GM19463 (cell line): ENCODE measurements around the gene THOC6.

Source experiments
- ATAC-seq: cut with Tn5 transposase; IDR thresholded peaks from one replicate; pipeline ENCODE4 v1.9.1; 2021; ENCODE audit warnings: mild to moderate bottlenecking, moderate library complexity; ENCODE audit not compliant: unreplicated experiment

Gene THOC6

GRCh38 chr16:3014971-3015370 is 8.9 kb upstream of the THOC6 start:
- ATAC-seq = no peak

- no peak for ATAC-seq
Observed at GRCh38 chr16:3015865-3016521, 7.8 kb upstream of the THOC6 start.

GRCh38 chr16:3017344-3017743 is 6.5 kb upstream of the THOC6 start:
- ATAC-seq = no peak

GRCh38 chr16:3017794-3018506 is 5.9 kb upstream of the THOC6 start, which contains the start of gene CLDN6:
CLDN6 (minus strand) TSS chr16:3018183; CDS start chr16:3016021, 2,162 bp downstream.
- no peak for ATAC-seq

- ATAC-seq = no peak
Observed at GRCh38 chr16:3019594-3020246, 4.1 kb upstream of the THOC6 start.

- no peak for ATAC-seq
Observed at GRCh38 chr16:3020247-3020603, 3.6 kb upstream of the THOC6 start, which contains the start of gene TNFRSF12A. TNFRSF12A (plus strand) TSS chr16:3020368; CDS start chr16:3020398, 30 bp downstream.

GRCh38 chr16:3020604-3021448 is 3.0 kb upstream of the THOC6 start:
- no peak for ATAC-seq

DNA sequence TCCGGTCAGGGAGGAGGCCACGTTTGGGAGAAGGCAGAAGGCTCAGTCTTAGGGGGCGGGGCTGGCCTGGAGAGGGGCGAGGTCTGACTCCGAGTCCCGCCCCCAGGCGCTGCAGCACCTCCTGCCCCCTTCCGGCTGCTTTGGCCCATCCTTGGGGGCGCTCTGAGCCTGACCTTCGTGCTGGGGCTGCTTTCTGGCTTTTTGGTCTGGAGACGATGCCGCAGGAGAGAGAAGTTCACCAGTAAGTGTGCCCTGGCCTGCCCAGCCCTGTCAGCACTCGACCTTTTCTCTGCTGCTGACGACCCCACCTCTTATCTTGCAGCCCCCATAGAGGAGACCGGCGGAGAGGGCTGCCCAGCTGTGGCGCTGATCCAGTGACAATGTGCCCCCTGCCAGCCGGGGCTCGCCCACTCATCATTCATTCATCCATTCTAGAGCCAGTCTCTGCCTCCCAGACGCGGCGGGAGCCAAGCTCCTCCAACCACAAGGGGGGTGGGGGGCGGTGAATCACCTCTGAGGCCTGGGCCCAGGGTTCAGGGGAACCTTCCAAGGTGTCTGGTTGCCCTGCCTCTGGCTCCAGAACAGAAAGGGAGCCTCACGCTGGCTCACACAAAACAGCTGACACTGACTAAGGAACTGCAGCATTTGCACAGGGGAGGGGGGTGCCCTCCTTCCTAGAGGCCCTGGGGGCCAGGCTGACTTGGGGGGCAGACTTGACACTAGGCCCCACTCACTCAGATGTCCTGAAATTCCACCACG is 2.2 kb upstream of the THOC6 start:
- no peak for ATAC-seq

DNA sequence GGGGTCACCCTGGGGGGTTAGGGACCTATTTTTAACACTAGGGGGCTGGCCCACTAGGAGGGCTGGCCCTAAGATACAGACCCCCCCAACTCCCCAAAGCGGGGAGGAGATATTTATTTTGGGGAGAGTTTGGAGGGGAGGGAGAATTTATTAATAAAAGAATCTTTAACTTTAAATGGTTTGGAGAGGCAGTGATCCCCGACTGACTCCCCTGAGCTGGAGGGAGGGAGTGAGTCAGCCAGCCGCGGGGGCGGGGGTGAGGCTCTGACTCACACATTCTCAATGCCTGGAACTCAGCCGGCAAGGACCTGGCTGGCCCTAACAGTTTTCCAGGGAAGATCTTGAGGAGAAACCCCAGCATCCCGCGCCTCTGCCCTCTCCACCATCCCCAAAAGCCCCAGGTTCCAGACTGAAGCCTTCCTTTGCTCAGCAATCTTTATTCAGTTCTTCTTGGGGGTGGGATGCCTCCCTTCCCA is 1.6 kb upstream of the THOC6 start:
- no peak for ATAC-seq

DNA sequence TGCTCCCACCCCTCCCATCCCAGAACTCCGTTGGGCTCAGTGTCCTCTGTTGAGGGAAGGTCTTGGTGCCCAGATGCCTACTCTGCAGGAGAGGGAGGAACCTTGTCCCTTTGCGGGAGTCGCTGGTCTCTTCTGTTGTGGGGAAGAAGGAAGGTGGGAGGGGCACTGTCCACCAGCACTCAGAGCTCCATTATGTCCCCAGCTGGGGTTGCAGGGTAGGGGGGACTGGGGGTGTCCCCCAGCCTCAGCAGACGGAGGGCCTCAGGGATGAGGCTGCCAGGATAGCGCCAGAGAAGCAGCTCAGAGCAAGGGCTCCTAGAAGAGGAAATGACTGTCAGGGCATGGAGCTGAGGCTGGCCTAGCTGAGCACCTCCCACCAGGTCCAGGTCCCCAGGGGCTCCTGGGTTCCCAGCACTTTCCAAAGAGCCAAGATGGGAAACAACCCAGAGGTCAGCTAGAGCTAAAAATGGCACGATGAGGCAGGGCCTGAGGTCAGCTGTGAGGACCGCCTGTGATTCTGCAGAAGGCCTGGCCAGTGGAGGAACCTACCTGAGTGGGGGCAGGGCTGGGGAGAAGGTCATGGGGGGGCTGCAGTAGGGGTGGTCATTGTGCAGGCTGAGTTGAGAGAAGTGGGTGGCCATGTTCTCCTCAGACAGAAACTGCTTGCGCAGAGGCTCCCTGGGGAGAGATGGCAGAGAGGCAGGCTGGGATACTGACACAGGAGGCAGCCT is 986 bp upstream of the THOC6 start:
- no peak for ATAC-seq

DNA sequence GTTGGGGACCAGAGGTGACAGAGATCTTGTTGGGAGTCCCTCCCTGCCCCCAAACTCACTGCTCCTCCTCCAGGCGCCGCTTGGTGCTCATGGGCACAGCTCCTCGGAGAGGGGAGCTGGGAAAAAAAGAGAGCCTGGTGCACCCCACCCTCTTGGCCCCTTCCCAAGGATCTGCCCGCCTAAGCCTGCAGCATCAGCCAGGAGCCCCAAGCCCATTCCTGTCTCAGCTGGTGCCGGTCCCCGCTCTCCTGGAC is 493 bp upstream of the THOC6 start:
- ATAC-seq = no peak

GRCh38 chr16:3025032-3026002 is 1.5 kb downstream of the THOC6 start:
- no peak for ATAC-seq

- ATAC-seq = no peak
Observed at GRCh38 chr16:3026003-3026378, 2.2 kb downstream of the THOC6 start.

GRCh38 chr16:3026609-3027488 is 3.0 kb downstream of the THOC6 start:
- ATAC-seq = no peak

GRCh38 chr16:3027489-3027795 is 3.6 kb downstream of the THOC6 start:
- no peak for ATAC-seq

- ATAC-seq = no peak
Observed at GRCh38 chr16:3027983-3028715, 4.3 kb downstream of the THOC6 start.

- no peak for ATAC-seq
Observed at GRCh38 chr16:3028716-3029319, 5.0 kb downstream of the THOC6 start.
